HG02623 (cell line): ENCODE results near the gene USP4.
"Not testable (repeated sequence)": the region's sequence is repeated elsewhere in the genome, so short reads cannot be mapped to it uniquely, and the experiment has no call there.

ENCODE experiments used
- ATAC-seq: cut with Tn5 transposase; IDR thresholded peaks from one replicate; pipeline ENCODE4 v1.9.1; 2021; ENCODE audit warnings: moderate library complexity; ENCODE audit not compliant: unreplicated experiment

Gene USP4

DNA sequence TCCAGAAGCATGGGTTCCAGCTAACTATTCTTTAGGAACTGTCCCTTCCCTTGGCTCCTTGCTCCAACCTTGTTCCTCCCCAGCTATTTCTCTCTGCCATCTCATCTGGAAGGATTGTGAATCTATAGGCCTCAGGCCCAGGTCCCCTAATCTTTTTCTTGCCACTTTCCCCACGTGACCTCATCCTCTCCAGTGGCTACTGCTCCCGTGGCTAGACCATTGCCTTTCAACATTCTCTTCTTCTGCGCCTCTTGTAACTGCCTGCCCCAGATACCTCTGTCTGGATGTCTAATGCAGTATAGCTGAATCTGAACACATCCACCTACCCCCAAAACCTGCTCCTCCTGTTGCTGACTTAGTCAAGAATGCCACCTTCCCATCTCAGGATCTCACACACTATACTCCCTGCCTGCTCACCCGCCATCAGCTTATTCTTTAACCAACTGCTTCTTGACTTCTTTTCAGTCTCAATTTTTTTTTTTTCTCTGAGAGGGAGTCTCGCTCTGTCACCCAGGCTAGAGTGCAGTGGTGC is 13.1 kb upstream of the USP4 start:
- no peak for ATAC-seq

GRCh38 chr3:49352281-49352680 is 12.4 kb upstream of the USP4 start:
- ATAC-seq: no peak

- no peak for ATAC-seq
These were observed 11.7 kb upstream of the USP4 start for GRCh38 chr3:49351521-49352011.

DNA sequence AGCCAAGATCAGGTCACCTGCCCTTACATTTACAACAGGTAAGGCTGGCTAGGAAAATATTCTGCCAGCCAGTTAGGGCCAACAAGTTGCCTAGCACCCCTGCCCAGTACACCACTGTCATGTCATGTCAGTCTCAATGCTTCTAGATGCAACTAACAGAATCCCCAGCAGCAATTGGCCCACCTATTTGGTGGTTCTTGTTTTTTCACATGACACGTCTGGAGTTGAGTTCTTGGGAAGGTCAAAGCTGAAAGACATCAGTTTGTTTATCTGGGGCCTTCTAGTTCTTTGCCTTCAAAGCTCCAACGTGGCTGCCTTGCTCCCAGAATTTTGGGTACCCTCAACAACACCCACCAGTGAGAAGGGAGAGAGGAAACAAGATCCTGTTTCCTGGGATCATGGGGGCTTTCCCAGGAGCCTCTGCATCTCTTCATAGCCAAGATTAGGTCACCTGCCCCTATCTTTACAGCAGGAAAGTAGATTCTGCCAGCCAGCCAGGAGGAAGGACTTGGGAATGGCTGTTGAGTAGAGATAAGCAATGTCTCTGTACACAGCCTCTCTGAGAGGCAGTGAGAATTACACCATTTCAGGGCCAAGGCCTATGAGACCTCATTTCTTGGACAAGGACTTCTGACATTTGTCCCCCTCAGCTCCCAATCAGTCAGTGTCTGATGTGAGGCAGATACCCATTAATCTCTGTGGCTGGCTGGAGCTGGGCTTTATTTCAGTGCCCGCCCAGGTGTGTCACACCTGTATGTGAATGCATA is 9.7 kb upstream of the USP4 start:
- no peak for ATAC-seq

GRCh38 chr3:49348361-49348760 is 8.5 kb upstream of the USP4 start:
- not testable (repeated sequence) for ATAC-seq

- no peak for ATAC-seq
These were observed 7.0 kb upstream of the USP4 start for GRCh38 chr3:49346797-49347251.

GRCh38 chr3:49343163-49343562 is 3.3 kb upstream of the USP4 start:
- no peak for ATAC-seq

DNA sequence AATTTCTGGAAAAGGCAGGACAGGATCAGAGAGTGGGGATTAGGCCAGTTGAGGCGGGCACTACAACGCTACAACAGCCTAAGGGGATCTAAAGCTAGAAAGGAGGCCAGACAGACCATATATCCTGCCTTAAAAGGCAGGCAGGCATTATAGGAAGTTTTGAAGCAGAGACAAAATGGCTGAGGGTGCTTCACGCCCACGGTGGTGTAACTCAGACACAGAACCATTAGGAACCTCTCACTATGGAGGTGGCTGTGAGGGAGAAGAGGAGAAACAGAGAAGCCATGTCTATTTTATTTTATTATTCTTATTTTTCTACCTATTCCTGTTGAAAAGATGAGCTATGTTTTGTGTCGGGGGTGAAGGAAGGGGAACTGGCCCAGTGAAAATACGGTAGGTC is 2.1 kb upstream of the USP4 start:
- ATAC-seq: no peak

DNA sequence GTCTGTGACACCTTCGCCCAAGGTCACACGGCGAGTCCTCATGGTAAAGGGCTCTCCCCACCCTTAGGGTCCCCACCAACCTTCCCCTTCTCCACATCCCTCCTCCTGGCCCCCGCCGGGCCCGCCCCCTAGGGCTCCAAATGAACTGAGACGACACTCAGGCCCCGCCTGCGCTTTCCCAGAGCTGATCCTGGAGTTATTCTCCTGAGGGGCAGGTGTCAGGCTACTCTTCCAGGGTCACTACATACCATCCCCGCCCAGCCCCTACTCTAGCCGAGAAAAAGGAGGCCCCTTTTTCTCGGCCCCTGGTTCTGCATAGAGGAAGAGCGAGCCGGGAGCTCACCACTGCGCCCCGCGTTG is 292 bp downstream of the USP4 start:
- no peak for ATAC-seq

DNA sequence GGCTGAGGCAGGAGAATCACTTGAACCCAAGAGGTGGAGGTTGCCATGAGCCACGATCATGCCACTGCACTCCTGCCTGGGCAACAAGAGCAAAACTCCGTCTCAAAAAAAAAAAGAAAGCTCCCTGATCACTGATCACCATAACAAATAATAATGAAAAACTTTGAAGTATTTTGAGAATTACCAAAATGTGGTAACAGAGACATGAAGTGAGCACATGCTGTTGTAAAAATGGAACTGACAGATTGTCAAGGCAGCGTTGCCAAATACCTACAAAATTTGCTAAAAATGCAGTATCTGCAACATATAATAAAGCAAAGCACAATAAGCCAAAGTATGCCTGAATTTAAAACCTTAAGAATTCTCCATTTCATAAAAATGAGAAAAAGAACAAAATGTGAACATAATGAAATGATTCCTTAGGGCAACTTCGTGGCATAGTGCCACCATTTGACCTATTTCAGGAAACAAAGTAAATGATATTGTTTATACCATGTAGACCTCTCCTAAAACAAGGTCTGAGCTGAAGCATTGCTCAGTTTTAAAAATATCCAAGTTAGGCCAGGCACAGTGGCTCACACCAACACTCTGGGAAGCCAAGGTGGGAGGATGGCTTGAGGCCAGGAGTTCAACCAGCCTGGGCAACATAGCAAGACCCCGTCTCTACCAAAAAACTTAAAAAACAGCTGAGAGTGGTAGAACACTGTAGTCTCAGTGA is 5.8 kb downstream of the USP4 start:
- ATAC-seq: no peak

DNA sequence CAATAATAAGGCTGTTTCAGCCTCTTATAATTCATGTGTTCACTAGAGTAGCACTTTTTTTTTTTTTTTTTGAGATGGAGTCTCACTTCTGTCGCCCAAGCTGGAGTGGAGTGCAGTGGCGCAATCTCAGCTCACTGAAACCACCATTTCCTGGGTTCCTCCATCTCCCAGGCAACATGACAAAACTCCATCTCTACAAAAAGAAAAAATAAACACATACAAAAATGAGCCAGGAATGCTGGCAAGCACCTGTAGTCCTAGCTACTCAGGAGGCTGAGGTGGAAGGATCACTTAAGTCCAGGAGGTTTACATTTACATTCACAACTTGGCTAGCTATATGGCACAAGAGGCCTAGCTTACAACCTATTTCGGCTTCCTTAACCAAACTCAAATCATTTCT is 6.8 kb downstream of the USP4 start:
- no peak for ATAC-seq

DNA sequence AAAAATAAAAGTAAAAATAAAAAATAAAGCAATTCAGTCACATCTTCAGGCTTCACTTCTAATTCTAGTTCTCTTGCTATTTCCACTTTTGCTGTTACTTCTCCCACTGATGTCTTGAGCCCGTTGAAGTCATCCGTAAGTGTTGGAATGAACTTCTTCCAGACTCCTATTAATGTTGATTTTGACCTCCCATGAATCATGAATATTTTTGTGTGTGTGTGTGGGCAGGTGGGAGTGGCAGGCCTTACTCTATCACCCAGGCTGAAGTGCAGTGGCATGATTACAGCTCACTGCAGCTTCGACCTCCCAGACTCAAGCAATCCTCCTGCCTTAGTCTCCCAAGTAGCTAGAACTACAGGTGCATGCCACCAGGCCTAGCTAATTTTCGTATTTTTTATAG is 10.7 kb downstream of the USP4 start:
- ATAC-seq: no peak

DNA sequence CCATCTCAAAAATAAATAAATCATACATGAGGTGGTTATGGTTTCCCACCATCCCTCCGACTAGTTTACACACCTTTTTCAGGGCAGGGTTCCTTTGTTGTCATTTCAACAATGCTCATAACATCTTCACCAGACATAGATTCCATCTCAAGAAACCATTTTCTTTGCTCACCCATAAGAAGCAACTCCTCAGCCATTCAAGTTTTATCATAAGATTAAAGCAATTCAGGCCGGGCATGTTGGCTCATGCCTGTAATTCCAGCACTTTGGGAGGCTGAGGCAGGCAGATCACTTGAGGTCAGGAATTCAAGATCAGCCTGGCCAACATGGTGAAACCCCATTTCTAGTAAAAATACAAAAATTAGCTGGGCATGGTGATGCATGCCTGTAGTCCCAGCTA is 11.5 kb downstream of the USP4 start:
- not testable (repeated sequence) for ATAC-seq

- ATAC-seq: no peak
These were observed 12.4 kb downstream of the USP4 start for GRCh38 chr3:49327485-49327884.

DNA sequence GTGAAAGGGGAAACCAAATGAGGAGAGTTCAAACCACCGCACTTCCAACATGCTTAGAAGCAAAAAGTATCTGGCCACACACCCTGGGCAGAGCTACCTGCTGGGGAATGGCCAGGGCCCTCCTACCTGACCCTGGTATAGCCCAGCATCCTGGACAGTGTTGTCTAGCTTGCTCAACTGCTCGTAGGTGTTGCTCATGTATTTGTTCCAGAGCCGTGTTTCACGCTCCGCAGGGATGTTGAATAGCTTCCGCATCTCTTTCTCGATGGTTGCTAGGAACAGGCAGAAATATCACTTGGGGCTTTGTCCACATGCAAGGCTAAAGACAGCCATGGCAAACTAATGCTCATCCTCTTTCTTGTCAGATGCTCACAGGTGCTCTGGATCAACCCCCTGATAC is 15.1 kb downstream of the USP4 start:
- ATAC-seq: no peak

DNA sequence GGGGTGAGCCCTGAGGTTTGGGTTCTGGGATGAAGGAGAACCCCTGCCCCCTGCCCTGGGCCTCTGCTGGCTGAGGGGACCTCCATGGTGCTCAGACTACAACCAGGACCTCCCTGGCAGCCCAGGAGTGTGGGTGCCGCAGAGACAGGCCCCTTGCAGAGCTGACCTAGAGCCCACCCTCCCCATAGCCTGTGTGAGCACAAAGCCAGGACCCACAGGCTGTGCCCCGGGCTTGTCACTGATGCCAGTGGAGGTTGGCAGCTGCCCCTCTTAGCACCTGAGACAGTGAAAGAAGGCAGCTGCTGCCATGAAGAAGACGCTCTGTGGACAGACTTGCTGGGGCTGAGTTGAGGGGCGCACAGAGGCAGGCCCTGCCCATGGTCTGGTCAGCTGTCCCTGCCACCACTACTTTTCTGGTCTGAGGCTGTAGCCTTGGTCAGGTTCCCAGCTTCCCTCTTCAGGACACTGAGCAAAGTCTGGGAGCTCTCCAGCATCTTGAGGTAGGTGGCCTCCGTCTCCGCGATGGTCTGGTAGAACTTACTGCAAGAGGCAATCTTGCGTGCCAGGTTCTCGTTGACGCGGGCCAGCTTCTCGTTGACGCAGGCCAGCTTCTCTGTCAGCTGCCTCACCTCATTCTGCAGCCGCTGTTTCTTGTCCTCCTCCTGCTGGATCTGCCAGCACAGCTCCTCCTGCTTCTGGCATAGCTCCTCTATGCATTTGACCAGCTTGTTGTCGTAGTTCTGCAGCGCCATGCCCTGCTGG is 23.0 kb downstream of the USP4 start:
- ATAC-seq: no peak

- no peak for ATAC-seq
These were observed 25.8 kb downstream of the USP4 start for GRCh38 chr3:49313896-49314688.

GRCh38 chr3:49311283-49311682 is 28.6 kb downstream of the USP4 start:
- ATAC-seq: no peak

GRCh38 chr3:49310677-49311076 is 29.2 kb downstream of the USP4 start:
- ATAC-seq: no peak

DNA sequence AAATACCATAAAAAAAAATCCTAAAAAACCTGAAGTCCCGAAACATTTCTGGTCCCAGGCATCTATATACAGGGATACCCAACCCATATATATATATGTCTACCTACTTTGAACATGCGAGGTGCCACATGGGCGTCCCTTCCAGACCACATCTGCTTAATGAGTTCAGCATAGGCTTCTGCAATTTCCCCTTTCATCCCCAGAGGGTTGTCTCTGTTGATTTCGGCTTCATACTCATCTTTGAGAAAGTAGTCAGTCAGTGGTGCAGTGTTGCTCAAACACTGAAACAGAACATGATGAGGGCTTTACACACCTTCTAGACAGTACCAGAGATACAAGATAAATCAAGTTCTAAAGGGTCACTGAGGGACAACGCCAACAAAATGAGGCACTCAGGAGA is 34.2 kb downstream of the USP4 start:
- no peak for ATAC-seq

DNA sequence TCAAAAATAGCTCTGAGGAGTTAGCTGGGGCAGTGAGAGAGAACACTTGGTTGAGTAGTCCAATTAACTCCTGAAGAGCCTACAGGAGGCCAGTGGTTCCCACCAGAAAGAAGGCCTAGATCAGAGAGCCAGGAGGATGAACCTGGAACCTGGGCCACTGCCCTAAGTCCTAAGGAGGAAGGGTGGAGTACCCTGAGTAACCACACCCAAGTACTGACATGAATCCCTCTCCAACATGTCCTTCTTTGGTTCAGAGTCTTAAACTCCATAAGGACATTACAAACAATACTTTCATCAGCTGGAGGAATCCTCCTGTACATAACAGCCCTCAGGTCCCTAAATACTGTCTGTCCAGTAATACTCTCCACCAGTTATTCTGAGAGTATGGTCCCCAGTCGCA is 37.2 kb downstream of the USP4 start:
- no peak for ATAC-seq
